Small intestine (tissue), 7 donors: ENCODE results near the gene TET2. TPM values are rescaled to one million over a fixed set of nuclear protein-coding genes. Genes with fewer than 3 reads are reported as not detected.

Source experiments
- DNase-seq, 2 donors: peaks; one replicate each; pipeline versions ENCODE4 v3.0.0 to v3.0.0-alpha.2; 2013
- FAIRE-seq: peaks from 2 replicates; lab custom pipeline; 2012; peaks lifted over from hg19 to GRCh38; lab: Jason Lieb, UNC
- H3K27ac ChIP-seq, 3 donors: one replicate each; pipeline ENCODE4 v1.5.1; 2013; ENCODE audit warnings: low read length in 2 of 3, mild to moderate bottlenecking in 2 of 3, control low read depth in 1 of 3, inconsistent platforms in 1 of 3, low read depth in 1 of 3, moderate library complexity in 1 of 3
- H3K27me3 ChIP-seq, 3 donors: one replicate each; pipeline ENCODE4 v1.6.1; 2013; ENCODE audit warnings: low read length in 3 of 3, inconsistent platforms in 1 of 3; ENCODE audit not compliant: control insufficient read depth in 3 of 3, insufficient read depth in 3 of 3
- H3K36me3 ChIP-seq, 3 donors: one replicate each; pipeline ENCODE4 v1.6.1; 2013; ENCODE audit warnings: low read length in 3 of 3, inconsistent platforms in 1 of 3, low read depth in 1 of 3, mild to moderate bottlenecking in 1 of 3, moderate library complexity in 1 of 3; ENCODE audit not compliant: control insufficient read depth in 3 of 3, insufficient read depth in 2 of 3
- H3K4me1 ChIP-seq, 3 donors: one replicate each; pipeline ENCODE4 v1.6.1; 2013; ENCODE audit warnings: low read length in 2 of 3, inconsistent platforms in 1 of 3, low read depth in 1 of 3, mild to moderate bottlenecking in 1 of 3, moderate library complexity in 1 of 3; ENCODE audit not compliant: control insufficient read depth in 3 of 3, insufficient read depth in 2 of 3
- H3K4me3 ChIP-seq, 3 donors: one replicate each; pipeline ENCODE4 v1.5.1; 2013; ENCODE audit warnings: low read length in 3 of 3, control low read depth in 1 of 3, inconsistent platforms in 1 of 3, low read depth in 1 of 3, mild to moderate bottlenecking in 1 of 3, moderate library complexity in 1 of 3
- H3K9me3 ChIP-seq, 2 donors: one replicate each; pipeline ENCODE4 v1.6.1; 2013; ENCODE audit warnings: low read depth in 1 of 2, low read length in 1 of 2; ENCODE audit not compliant: control insufficient read depth in 2 of 2, insufficient read depth in 1 of 2
- WGBS, 3 donors: extraction: QIAGEN DNeasy Blood & Tissue Kit; methylation state at CpG; one replicate each; pipeline ENCODE4 v1.1.7; 2013; 5-methylcytosine and 5-hydroxymethylcytosine counted together
- polyA plus RNA-seq, 4 donors: library from polyadenylated mRNA; stranded (reverse) in 3 of 4; unstranded in 1 of 4; fragments of 200-250 nt in 3 of 4; fragments of 120-200 nt in 1 of 4; gene quantifications; one replicate each; pipeline versions ENCODE4 v1.2.1 to v1.2.3, GENCODE V29; 2013
- donor health status: healthy with polysubstance abuse.
- donor health status: control.
- donor health status: control.
- donor health status: Bipolar disorder and iron deficiency.
- donor health status: healthy.

TET2 gene
- polyA plus RNA-seq, 4 donors = 3.0 to 18.9 (median 4.6) TPM

DNA sequence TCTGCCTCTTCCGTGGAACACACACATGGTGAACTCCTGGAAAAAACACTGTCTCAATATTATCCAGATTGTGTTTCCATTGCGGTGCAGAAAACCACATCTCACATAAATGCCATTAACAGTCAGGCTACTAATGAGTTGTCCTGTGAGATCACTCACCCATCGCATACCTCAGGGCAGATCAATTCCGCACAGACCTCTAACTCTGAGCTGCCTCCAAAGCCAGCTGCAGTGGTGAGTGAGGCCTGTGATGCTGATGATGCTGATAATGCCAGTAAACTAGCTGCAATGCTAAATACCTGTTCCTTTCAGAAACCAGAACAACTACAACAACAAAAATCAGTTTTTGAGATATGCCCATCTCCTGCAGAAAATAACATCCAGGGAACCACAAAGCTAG lies 87.9 kb downstream of the TET2 start:
- WGBS, 3 donors = 84 to 96% (median 96%) methylated on average over 4 of the region's 4 CpGs
- Histone ChIP-seq H3K27me3 (no peaks in the 10 kb centered on the region), H3K9me3 (peaks cover 0 to 3% of the 10 kb centered on the region in 2 donors), H3K4me1 (no peaks in the 10 kb centered on the region), H3K4me3 (no peak overlapping the region), H3K27ac (no peak overlapping the region), H3K36me3 (peaks cover 4 to 19% (median 18%) of the 10 kb centered on the region in 3 donors)
- DNase-seq (no peak), FAIRE-seq (no peak)

DNA sequence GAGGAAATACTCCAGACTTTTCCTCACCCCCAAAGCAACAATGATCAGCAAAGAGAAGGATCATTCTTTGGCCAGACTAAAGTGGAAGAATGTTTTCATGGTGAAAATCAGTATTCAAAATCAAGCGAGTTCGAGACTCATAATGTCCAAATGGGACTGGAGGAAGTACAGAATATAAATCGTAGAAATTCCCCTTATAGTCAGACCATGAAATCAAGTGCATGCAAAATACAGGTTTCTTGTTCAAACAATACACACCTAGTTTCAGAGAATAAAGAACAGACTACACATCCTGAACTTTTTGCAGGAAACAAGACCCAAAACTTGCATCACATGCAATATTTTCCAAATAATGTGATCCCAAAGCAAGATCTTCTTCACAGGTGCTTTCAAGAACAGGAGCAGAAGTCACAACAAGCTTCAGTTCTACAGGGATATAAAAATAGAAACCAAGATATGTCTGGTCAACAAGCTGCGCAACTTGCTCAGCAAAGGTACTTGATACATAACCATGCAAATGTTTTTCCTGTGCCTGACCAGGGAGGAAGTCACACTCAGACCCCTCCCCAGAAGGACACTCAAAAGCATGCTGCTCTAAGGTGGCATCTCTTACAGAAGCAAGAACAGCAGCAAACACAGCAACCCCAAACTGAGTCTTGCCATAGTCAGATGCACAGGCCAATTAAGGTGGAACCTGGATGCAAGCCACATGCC lies 89.7 kb downstream of the TET2 start:
- DNase-seq (no peak), FAIRE-seq (no peak)
- no peaks in the 10 kb centered on the region for H3K27me3 ChIP-seq
- H3K4me1 ChIP-seq = no peaks in the 10 kb centered on the region
- H3K9me3 ChIP-seq = peaks cover 0 to 3% of the 10 kb centered on the region in 2 donors
- no peak overlapping the region for H3K4me3 ChIP-seq
- H3K36me3 ChIP-seq = peaks cover 4 to 20% (median 19%) of the 10 kb centered on the region in 3 donors
- WGBS, 3 donors = 89 to 95% (median 94%) methylated on average over 4 of the region's 4 CpGs
- H3K27ac ChIP-seq = no peak overlapping the region

DNA sequence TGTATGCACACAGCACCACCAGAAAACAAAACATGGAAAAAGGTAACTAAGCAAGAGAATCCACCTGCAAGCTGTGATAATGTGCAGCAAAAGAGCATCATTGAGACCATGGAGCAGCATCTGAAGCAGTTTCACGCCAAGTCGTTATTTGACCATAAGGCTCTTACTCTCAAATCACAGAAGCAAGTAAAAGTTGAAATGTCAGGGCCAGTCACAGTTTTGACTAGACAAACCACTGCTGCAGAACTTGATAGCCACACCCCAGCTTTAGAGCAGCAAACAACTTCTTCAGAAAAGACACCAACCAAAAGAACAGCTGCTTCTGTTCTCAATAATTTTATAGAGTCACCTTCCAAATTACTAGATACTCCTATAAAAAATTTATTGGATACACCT lies 90.2 kb downstream of the TET2 start:
- DNase-seq (no peak), FAIRE-seq (no peak)

DNA sequence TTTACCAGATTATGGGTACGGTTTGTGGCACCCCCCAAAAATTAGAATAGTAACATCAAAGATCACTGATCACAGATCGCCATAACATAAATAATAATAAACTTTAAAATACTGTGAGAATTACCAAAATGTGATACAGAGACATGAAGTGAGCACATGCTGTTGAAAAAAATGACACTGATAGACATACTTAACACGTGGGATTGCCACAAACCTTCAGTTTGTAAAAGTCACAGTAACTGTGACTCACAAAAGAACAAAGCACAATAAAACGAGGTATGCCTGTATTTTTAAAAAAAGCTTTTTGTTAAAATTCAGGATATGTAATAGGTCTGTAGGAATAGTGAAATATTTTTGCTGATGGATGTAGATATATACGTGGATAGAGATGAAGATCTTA lies 93.4 kb downstream of the TET2 start:
- DNase-seq (no peak), FAIRE-seq (no peak)
- H3K36me3 ChIP-seq = peaks cover 4 to 19% (median 13%) of the 10 kb centered on the region in 3 donors
- no peaks in the 10 kb centered on the region for H3K27me3 ChIP-seq
- H3K4me3 ChIP-seq = no peak overlapping the region
- no peaks in the 10 kb centered on the region for H3K9me3 ChIP-seq
- no peaks in the 10 kb centered on the region for H3K4me1 ChIP-seq
- WGBS, 3 donors = 93 to 95% (median 93%) methylated on average over 5 of the region's 5 CpGs
- H3K27ac ChIP-seq = no peak overlapping the region

More for the DNA sequence above, 90.2 kb downstream of the TET2 start:
- no peak overlapping the region for H3K27ac ChIP-seq
- peaks cover 4 to 20% (median 19%) of the 10 kb centered on the region in 3 donors for H3K36me3 ChIP-seq
- no peak overlapping the region for H3K4me3 ChIP-seq
- H3K27me3 ChIP-seq = no peaks in the 10 kb centered on the region
- H3K9me3 ChIP-seq = peaks cover 0 to 1% of the 10 kb centered on the region in 2 donors
- 85 to 98% (median 98%) methylated on average over 2 of the region's 2 CpGs for WGBS, 3 donors
- no peaks in the 10 kb centered on the region for H3K4me1 ChIP-seq

DNA sequence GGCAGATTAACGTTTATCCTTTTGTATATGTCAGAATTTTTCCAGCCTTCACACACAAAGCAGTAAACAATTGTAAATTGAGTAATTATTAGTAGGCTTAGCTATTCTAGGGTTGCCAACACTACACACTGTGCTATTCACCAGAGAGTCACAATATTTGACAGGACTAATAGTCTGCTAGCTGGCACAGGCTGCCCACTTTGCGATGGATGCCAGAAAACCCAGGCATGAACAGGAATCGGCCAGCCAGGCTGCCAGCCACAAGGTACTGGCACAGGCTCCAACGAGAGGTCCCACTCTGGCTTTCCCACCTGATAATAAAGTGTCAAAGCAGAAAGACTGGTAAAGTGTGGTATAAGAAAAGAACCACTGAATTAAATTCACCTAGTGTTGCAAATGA lies 94.8 kb downstream of the TET2 start:
- Histone ChIP-seq H3K4me1 (no peaks in the 10 kb centered on the region), H3K36me3 (peaks cover 0 to 17% (median 10%) of the 10 kb centered on the region in 3 donors), H3K27me3 (no peaks in the 10 kb centered on the region), H3K27ac (no peak overlapping the region), H3K9me3 (no peaks in the 10 kb centered on the region), H3K4me3 (no peak overlapping the region)
- no peak for FAIRE-seq
- 76 to 81% (median 79%) methylated on average over 4 of the region's 4 CpGs for WGBS, 3 donors
- DNase-seq = no peak

DNA sequence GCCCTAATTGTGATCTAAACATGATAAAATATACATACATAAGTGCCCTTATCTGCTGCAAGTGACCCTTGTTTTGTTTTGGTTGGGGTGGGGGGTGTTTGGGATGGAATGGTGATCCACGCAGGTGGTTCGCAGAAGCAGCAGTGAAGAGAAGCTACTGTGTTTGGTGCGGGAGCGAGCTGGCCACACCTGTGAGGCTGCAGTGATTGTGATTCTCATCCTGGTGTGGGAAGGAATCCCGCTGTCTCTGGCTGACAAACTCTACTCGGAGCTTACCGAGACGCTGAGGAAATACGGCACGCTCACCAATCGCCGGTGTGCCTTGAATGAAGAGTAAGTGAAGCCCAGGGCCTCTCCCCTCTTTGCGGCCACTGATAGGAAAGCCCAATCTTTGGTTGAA lies 96.8 kb downstream of the TET2 start:
- H3K36me3 ChIP-seq = peaks cover 0 to 15% (median 6%) of the 10 kb centered on the region in 3 donors
- DNase-seq (no peak), FAIRE-seq (no peak)
- H3K27me3 ChIP-seq = no peaks in the 10 kb centered on the region
- 96 to 99% (median 97%) methylated on average over 13 of the region's 13 CpGs for WGBS, 3 donors
- no peak overlapping the region for H3K27ac ChIP-seq
- H3K9me3 ChIP-seq = no peaks in the 10 kb centered on the region
- H3K4me3 ChIP-seq = no peak overlapping the region
- H3K4me1 ChIP-seq = no peaks in the 10 kb centered on the region

DNA sequence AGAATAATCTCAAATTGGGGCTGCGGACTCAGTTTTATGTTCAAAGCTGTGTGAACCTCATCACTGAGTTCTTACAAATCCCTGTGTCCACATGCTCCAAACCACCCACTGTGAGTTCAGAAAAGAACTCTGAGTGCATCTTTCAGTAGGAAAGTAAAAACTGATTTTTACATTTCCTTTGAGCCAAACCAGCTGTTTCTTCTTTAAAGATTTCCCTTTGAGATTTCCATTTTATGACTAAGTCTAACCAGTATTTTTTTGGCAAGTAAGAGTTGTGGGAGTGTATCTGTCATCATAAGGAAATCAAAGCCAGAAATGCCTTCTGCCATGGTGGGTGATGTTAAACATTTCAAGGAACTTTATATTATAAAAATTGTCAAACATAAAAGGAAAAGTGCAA lies 100.0 kb downstream of the TET2 start:
- no peak for DNase-seq
- no peak for FAIRE-seq
- Histone ChIP-seq H3K36me3 (peaks cover 2 to 18% (median 4%) of the 10 kb centered on the region in 3 donors), H3K27ac (no peak overlapping the region), H3K4me3 (no peak overlapping the region), H3K4me1 (no peaks in the 10 kb centered on the region), H3K9me3 (no peaks in the 10 kb centered on the region), H3K27me3 (no peaks in the 10 kb centered on the region)
- WGBS, 3 donors = 86 to 100% (median 95%) methylated on average over 1 of the region's 1 CpG

DNA sequence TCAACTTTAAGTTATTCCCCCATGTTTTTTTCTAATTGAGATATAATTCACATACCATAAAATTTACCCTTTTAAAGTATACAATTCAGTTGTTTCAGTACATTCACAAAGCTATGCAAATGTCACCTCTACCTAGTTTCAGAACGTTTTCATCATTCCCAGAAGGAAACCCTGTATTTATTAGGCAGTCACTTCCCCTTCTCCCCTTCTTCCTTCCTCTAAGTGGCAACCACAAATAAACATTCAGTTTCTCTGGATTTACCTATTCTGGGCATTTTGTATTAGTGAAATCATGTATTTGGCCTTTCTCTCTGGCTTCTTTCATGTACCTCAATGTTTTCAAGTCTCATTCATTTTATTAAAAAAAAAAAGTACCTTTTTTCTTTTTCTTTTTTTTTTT lies 101.9 kb downstream of the TET2 start:
- peaks cover under 1 to 15% (median 2%) of the 10 kb centered on the region in 3 donors for H3K36me3 ChIP-seq
- no peak overlapping the region for H3K4me3 ChIP-seq
- no peaks in the 10 kb centered on the region for H3K4me1 ChIP-seq
- H3K27me3 ChIP-seq = no peaks in the 10 kb centered on the region
- DNase-seq = no peak
- no peaks in the 10 kb centered on the region for H3K9me3 ChIP-seq
- no peak overlapping the region for H3K27ac ChIP-seq
- WGBS, 3 donors = 33 to 79% (median 49%) methylated on average over 1 of the region's 1 CpG
- no peak for FAIRE-seq
